Upper lobe of left lung (tissue), 6 donors: Measurements from ENCODE around the gene PCSK6. TPM values are rescaled to one million over a fixed set of nuclear protein-coding genes. Genes with fewer than 3 reads are reported as not detected.

Experiments
- ATAC-seq, 2 donors: fragments of 200-7000 bp; cut with Tn5 transposase; one replicate each; pipeline ENCODE4 v1.9.1; 2022; ENCODE audit warnings: mild to moderate bottlenecking in 2 of 2, moderate library complexity in 2 of 2; ENCODE audit not compliant: low FRiP score in 2 of 2
- DNase-seq, 2 donors: peaks; one replicate each; pipeline ENCODE4 v3.0.0-alpha.2; 2019 to 2020
- H3K27ac ChIP-seq, 4 donors: fragments of 200-600 bp; sonication (generic); one replicate each; pipeline ENCODE4 v1.5.1; 2016 to 2019
- H3K27me3 ChIP-seq, 4 donors: fragments of 200-600 bp; sonication (generic); one replicate each; pipeline ENCODE4 v1.5.1; 2017 to 2019
- H3K36me3 ChIP-seq, 4 donors: fragments of 200-600 bp; sonication (generic); one replicate each; pipeline ENCODE4 v1.5.1; 2016 to 2019
- H3K4me1 ChIP-seq, 4 donors: fragments of 200-600 bp; sonication (generic); one replicate each; pipeline ENCODE4 v1.5.1; 2018 to 2019
- H3K4me3 ChIP-seq, 4 donors: fragments of 200-600 bp; sonication (generic); one replicate each; pipeline ENCODE4 v1.5.1; 2017 to 2019; ENCODE audit warnings: mild to moderate bottlenecking in 2 of 4, moderate library complexity in 1 of 4
- H3K9me3 ChIP-seq, 4 donors: fragments of 200-600 bp; sonication (generic); one replicate each; pipeline ENCODE4 v1.5.1; 2018 to 2019
- CTCF ChIP-seq, 6 experiments: fragments of 450-650 bp in 4 of 6; fragments of 200-600 bp in 2 of 6; sonication (generic) in 2 of 6; IDR thresholded peaks; one replicate each; pipeline ENCODE4 v1.5.1; 2016 to 2019; ENCODE audit warnings: antibody characterized with exemption in 6 of 6
- EP300 ChIP-seq, 4 donors: sonication (generic); formaldehyde crosslinking; IDR thresholded peaks; one replicate each; pipeline ENCODE4 v1.5.1; 2017; ENCODE audit warnings: antibody characterized with exemption in 4 of 4, control low read depth in 2 of 4
- POLR2A ChIP-seq, 4 donors: fragments of 450-650 bp; IDR thresholded peaks; one replicate each; pipeline ENCODE4 v1.5.1; 2016 to 2017; ENCODE audit warnings: antibody characterized with exemption in 4 of 4, mild to moderate bottlenecking in 2 of 4
- POLR2AphosphoS5 ChIP-seq, 2 donors: sonication (generic); formaldehyde crosslinking; IDR thresholded peaks; one replicate each; pipeline ENCODE4 v1.5.1; 2017; ENCODE audit warnings: antibody characterized with exemption in 2 of 2
- WGBS, 2 donors: methylation state at CpG; one replicate each; pipeline ENCODE4 v1.1.5; 2017 to 2018; 5-methylcytosine and 5-hydroxymethylcytosine counted together
- total RNA-seq, 6 donors: library from RNA; depleted of rRNA in 4 of 6; stranded (reverse); fragments of >200 nt in 4 of 6; gene quantifications; one replicate each; pipeline versions ENCODE4 v1.1.0 to v1.2.1, GENCODE V29; 2016 to 2021
- donor health status: DM: no; HTN: no; CAD: no; lungs with moderate emphysema.
- donor health status: DM: no; HTN: yes; CAD: no; lungs with severe emphysema.

The PCSK6 gene
- total RNA-seq, 6 donors from 2014 or later = 3.1 to 24.4 (median 5.5) TPM

GRCh38 chr15:101325263-101326025 lies 164.1 kb downstream of the PCSK6 start:
- WGBS, 2 donors = 89 to 94% methylated on average over 8 to 11 of the region's 19 CpGs
- no peak for DNase-seq

DNA sequence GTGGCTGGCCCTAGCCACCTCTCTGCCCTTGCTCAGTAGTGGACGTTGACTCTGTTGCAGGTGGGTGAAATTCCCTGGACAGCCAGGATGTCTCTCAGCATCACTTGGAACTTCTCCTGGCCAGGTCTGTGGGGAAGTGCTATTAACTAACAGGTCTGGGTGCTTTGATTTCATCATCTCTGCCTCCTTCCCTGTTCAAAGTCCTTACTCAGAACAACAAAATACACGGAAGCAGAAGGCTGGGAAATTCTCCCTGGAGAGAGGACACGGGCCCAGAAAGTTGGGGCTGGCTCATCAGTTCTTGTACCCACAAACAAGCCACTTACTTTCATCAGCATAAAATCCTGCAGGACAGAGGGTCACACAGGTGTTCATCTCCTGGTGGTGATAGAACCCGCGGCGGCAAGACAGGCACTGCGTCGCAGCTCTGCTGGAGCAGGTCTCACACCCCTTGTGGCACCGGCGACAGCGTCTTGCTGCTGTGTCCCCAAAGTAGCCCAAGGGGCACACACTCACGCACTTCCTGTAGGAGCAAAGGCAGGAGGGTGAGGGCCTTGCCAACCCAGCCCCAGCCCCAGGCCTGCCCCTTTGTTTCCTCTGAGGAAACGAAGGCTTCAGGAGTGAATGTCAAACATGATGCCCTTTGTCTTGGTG lies 164.9 kb downstream of the PCSK6 start:
- Histone ChIP-seq H3K27me3 (no peaks in the 10 kb centered on the region), H3K9me3 (no peaks in the 10 kb centered on the region), H3K36me3 (no peaks in the 10 kb centered on the region), H3K4me3 (no peak overlapping the region), H3K4me1 (peaks cover 0 to 10% (median 2%) of the 10 kb centered on the region in 4 donors), H3K27ac (no peak overlapping the region)
- ATAC-seq (no peak), DNase-seq (no peak)
- 83 to 85% methylated on average over 11 to 13 of the region's 13 CpGs for WGBS, 2 donors
- TF ChIP-seq EP300 (IDR thresholded peaks at IDR 0.05) = no peak
- TF ChIP-seq CTCF (IDR thresholded peaks at IDR 0.05) = no peak
- TF ChIP-seq POLR2AphosphoS5 (IDR thresholded peaks at IDR 0.05) = no peak
- no peak for TF ChIP-seq POLR2A (IDR thresholded peaks at IDR 0.05)

More at GRCh38 chr15:101325263-101326025, 164.1 kb downstream of the PCSK6 start:
- no peak for ATAC-seq
- Histone ChIP-seq H3K4me3 (no peak overlapping the region), H3K27me3 (no peaks in the 10 kb centered on the region), H3K36me3 (no peaks in the 10 kb centered on the region), H3K4me1 (peaks cover 0 to 7% (median under 1%) of the 10 kb centered on the region in 4 donors), H3K9me3 (no peaks in the 10 kb centered on the region), H3K27ac (no peak overlapping the region)
- no peak for TF ChIP-seq CTCF (IDR thresholded peaks at IDR 0.05)
- no peak for TF ChIP-seq POLR2A (IDR thresholded peaks at IDR 0.05)
- no peak for TF ChIP-seq POLR2AphosphoS5 (IDR thresholded peaks at IDR 0.05)
- TF ChIP-seq EP300 (IDR thresholded peaks at IDR 0.05) = no peak

DNA sequence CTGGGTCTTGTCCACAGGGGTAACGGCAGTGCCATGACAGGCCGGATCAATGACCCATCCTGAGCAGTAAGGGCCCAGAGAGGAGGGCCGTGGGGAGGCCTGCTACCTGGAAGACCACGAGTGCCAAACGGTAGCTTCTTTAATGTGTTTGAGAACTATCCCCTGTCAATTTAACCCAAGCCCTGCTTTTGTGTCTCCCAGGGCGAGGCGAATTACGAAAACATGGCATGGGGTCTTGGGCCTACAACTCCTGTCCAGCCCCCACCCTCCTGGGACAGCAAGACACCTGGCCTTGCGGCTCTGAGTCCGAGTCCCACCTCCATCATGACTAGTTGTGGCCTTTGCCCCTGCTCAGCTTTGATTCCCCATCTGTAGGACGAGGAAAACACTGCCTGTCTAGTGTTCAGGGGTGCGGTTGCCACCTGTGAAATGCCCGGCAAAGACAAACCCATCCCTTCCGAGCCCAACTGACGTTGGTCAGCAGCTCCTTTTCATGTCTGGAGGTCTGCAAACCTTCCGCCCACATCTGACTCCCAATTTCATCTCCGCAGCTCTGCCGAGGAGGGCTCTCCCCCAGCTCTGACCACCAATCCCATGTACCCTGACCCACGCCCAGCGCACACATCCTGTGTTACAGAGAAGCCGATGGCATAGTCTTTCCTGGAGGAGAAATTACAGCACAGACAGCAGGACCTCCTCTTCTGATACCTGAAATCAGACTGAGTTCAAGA lies 165.5 kb downstream of the PCSK6 start:
- Histone ChIP-seq H3K4me3 (no peak overlapping the region), H3K4me1 (peaks cover 0 to 10% (median 2%) of the 10 kb centered on the region in 4 donors), H3K27me3 (no peaks in the 10 kb centered on the region), H3K36me3 (no peaks in the 10 kb centered on the region), H3K27ac (no peak overlapping the region), H3K9me3 (no peaks in the 10 kb centered on the region)
- TF ChIP-seq POLR2A (IDR thresholded peaks at IDR 0.05) = no peak
- no peak for TF ChIP-seq CTCF (IDR thresholded peaks at IDR 0.05)
- no peak for TF ChIP-seq EP300 (IDR thresholded peaks at IDR 0.05)
- TF ChIP-seq POLR2AphosphoS5 (IDR thresholded peaks at IDR 0.05) = no peak
- DNase-seq (no peak), ATAC-seq (no peak)
- 86 to 90% methylated on average over 20 to 21 of the region's 21 CpGs for WGBS, 2 donors

DNA sequence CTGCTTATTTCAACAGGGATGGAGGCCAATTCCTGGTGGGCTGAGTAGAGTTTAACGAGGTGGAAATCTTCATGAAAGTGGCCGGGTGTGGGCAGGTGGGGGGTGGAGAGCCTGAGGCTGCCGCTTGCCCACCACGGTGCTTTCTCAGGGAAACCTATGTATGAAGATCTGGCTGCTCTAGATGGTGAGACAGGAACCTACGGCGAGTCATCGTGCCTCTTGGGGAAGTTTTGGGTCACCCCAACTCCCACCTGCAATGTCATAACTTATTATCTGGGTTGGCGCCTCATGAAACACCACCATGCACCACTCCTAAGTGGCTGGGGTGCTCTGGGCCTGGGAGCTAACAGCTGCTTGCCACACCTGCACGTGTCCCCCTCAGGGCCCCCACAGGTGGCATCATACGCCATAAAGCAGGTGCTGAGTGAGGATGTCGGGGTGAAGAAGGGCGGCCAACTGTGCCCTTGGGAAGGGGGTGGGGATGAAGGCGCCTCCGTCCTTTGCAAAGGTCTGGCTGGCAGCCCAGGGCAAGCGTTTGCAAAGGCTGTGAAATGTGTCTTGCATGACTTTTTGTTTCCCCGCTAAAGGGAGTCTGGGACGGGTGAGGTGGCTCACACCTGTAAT lies 166.5 kb downstream of the PCSK6 start:
- 86 to 88% methylated on average over 12 to 17 of the region's 17 CpGs for WGBS, 2 donors
- DNase-seq (no peak), ATAC-seq (no peak)
- TF ChIP-seq POLR2AphosphoS5 (IDR thresholded peaks at IDR 0.05) (no peak), CTCF (IDR thresholded peaks at IDR 0.05) (no peak), EP300 (IDR thresholded peaks at IDR 0.05) (no peak), POLR2A (IDR thresholded peaks at IDR 0.05) (no peak)
- Histone ChIP-seq H3K27me3 (no peaks in the 10 kb centered on the region), H3K4me3 (no peak overlapping the region), H3K27ac (no peak overlapping the region), H3K36me3 (no peaks in the 10 kb centered on the region), H3K9me3 (no peaks in the 10 kb centered on the region), H3K4me1 (peaks cover 0 to 10% (median 2%) of the 10 kb centered on the region in 4 donors)
